HEK293 (cell line): ENCODE measurements around the gene PCK1.

Experiments
- CTCF ChIA-PET: fragments of 350-600 bp; formaldehyde crosslinking; extraction: SDS; loops from one replicate; lab custom pipeline; 2021; ENCODE audit warnings: antibody characterized with exemption; lab: Yijun Ruan, JAX
- POLR2A ChIA-PET: fragments of 300-600 bp; formaldehyde crosslinking; extraction: SDS; loops from one replicate; lab custom pipeline; 2020; ENCODE audit warnings: antibody characterized with exemption, inconsistent platforms; lab: Yijun Ruan, JAX
- H3K27ac ChIP-seq: fragments of 200-500 bp; sonication (Bioruptor generic); 2 replicates; pipeline ENCODE4 v1.5.1; 2014; ENCODE audit warnings: low read depth, low read length, control low read depth, inconsistent platforms; ENCODE audit errors: extremely low read depth
- H3K36me3 ChIP-seq, 2 experiments: fragments of 200-500 bp in 1 of 2; sonication (Bioruptor generic) in 1 of 2; 1 replicate in 1 of 2; 2 replicates in 1 of 2; pipeline ENCODE4 v1.5.1; 2014 to 2017; ENCODE audit warnings: inconsistent platforms in 2 of 2, low read length in 2 of 2; ENCODE audit not compliant: control insufficient read depth in 2 of 2, insufficient read depth in 1 of 2
- H3K4me1 ChIP-seq: fragments of 200-500 bp; sonication (Bioruptor generic); 2 replicates; pipeline ENCODE4 v1.5.1; 2014; ENCODE audit warnings: mild to moderate bottlenecking, low read length, inconsistent platforms; ENCODE audit not compliant: control insufficient read depth, insufficient read depth
- H3K4me3 ChIP-seq: 2 replicates; pipeline ENCODE4 v1.5.1; 2011; ENCODE audit warnings: low read depth, mild to moderate bottlenecking, control low read depth, low read length, moderate library complexity
- H3K9me3 ChIP-seq: fragments of 200-500 bp; sonication (Bioruptor generic); 2 replicates; pipeline ENCODE4 v1.5.1; 2014; ENCODE audit warnings: low read depth, low read length, inconsistent platforms; ENCODE audit not compliant: control insufficient read depth, insufficient read depth
- EGR2 ChIP-seq: fragments of 450-650 bp; formaldehyde crosslinking; IDR thresholded peaks from 2 replicates; pipeline ENCODE4 v1.5.1; 2016; ENCODE audit warnings: low read depth, missing biosample characterization, missing genetic modification characterization
- GLI2 ChIP-seq: fragments of 450-650 bp; formaldehyde crosslinking; IDR thresholded peaks from 2 replicates; pipeline ENCODE4; 2017; ENCODE audit warnings: missing biosample characterization, missing genetic modification characterization, low read depth, borderline replicate concordance
- GLIS1 ChIP-seq: fragments of 450-650 bp; formaldehyde crosslinking; IDR thresholded peaks from 2 replicates; pipeline ENCODE4 v1.5.1; 2016; ENCODE audit warnings: missing biosample characterization, missing genetic modification characterization
- HOXD13 ChIP-seq: sonication (generic); formaldehyde crosslinking; IDR thresholded peaks from 2 replicates; pipeline ENCODE4 v1.8.0; 2022; ENCODE audit warnings: missing genetic modification reagents, borderline replicate concordance
- PATZ1 ChIP-seq: fragments of 450-650 bp; formaldehyde crosslinking; IDR thresholded peaks from 2 replicates; pipeline ENCODE4 v1.5.1; 2016; ENCODE audit warnings: missing biosample characterization, missing genetic modification characterization
- SALL2 ChIP-seq: fragments of 450-650 bp; formaldehyde crosslinking; IDR thresholded peaks from 2 replicates; pipeline ENCODE4 v1.5.0; 2017; ENCODE audit warnings: missing biosample characterization, mild to moderate bottlenecking, missing genetic modification characterization, borderline replicate concordance
- SP2 ChIP-seq: fragments of 450-650 bp; formaldehyde crosslinking; IDR thresholded peaks from 2 replicates; pipeline ENCODE4 v1.5.1; 2016; ENCODE audit warnings: missing biosample characterization, missing genetic modification characterization
- ZBTB26 ChIP-seq: fragments of 450-650 bp; formaldehyde crosslinking; optimal IDR thresholded peaks from 2 replicates; pipeline ENCODE3; 2016; ENCODE audit warnings: missing biosample characterization, mild to moderate bottlenecking, missing genetic modification characterization
- ZFP3 ChIP-seq: fragments of 450-650 bp; formaldehyde crosslinking; IDR thresholded peaks from 2 replicates; pipeline ENCODE4 v1.5.1; 2016; ENCODE audit warnings: low read depth, missing biosample characterization, missing genetic modification characterization
- ZIC2 ChIP-seq: fragments of 450-650 bp; formaldehyde crosslinking; IDR thresholded peaks from 2 replicates; pipeline ENCODE4 v1.5.1; 2016; ENCODE audit warnings: missing biosample characterization, missing genetic modification characterization
- ZNF398 ChIP-seq: fragments of 450-650 bp; formaldehyde crosslinking; IDR thresholded peaks from 2 replicates; pipeline ENCODE4 v1.5.1; 2017; ENCODE audit warnings: missing biosample characterization, missing genetic modification characterization
- ZNF518A ChIP-seq: fragments of 450-650 bp; formaldehyde crosslinking; conservative IDR thresholded peaks from 2 replicates; pipeline ENCODE4 v1.5.1; 2016; ENCODE audit warnings: low read depth, missing biosample characterization, missing genetic modification characterization
- ZNF830 ChIP-seq: fragments of 450-650 bp; IDR thresholded peaks from 2 replicates; pipeline ENCODE4 v1.5.0; 2018; ENCODE audit warnings: missing biosample characterization, missing genetic modification characterization, low read depth, mild to moderate bottlenecking, moderate library complexity
- ZSCAN16 ChIP-seq: fragments of 450-650 bp; formaldehyde crosslinking; IDR thresholded peaks from 2 replicates; pipeline ENCODE4 v1.5.1; 2016; ENCODE audit warnings: missing biosample characterization, missing genetic modification characterization
- ZSCAN23 ChIP-seq: fragments of 450-650 bp; formaldehyde crosslinking; IDR thresholded peaks from 2 replicates; pipeline ENCODE4 v1.5.1; 2016; ENCODE audit warnings: missing biosample characterization, missing genetic modification characterization
- TF ChIP-seq, protein P1 (sequence below): fragments of 450-650 bp; formaldehyde crosslinking; IDR thresholded peaks from 2 replicates; pipeline ENCODE4 v1.5.1; 2016; ENCODE audit warnings: missing biosample characterization, missing genetic modification characterization
- TF ChIP-seq, protein P2 (sequence below): fragments of 450-650 bp; formaldehyde crosslinking; IDR thresholded peaks from 2 replicates; pipeline ENCODE4 v1.5.1; 2017; ENCODE audit warnings: missing biosample characterization, missing genetic modification characterization

Gene PCK1

DNA sequence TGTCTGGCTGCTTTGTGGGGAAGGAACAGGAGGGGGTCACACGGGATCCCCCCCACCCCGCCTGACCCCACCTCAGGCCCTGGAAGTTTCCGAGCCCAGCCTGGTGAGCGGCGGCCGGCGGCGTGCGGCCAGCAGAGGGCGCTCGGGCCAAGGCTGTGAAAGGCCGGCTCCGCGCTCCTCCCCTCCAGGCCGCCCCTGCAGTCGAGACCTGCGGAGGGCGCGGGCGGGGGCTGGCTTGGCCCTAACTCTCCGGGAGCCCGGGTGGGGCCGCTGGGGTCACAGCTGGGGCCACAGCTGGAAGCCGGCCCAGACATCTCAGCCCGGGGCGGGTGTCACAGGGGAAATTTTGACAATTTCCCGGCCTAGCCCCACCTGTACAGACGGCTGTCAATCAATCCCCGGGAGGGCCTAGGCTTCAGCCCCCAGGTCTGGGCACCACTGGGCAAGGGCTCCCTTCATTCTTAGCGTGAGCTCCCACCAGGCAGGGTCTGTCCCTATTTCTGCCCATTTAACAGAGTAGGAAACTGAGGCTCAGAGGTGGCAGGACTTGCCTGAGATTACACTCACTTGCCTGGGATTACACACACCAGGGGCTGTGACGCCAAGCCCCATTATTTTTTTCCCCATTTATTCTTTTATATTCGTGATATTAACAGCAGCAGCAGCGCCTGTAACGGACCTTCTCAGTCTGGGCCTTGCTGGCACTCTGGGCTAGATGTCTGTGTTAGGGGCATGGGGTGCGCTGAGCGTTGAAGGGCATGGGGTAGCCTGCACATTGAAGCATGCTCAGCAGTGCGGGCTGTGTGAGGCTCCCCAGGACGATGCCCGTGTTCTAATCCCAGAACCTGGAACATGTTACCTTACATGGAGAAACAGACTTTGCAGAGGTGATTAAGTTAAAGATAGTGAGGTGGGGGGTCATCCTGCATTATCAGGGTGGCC lies 36.4 kb downstream of the PCK1 start (continued):
- TF ChIP-seq ZNF398 (tag by site-specific recombination) (peak; percentile 38; the same call in 1 of the 2 replicates), GLIS1 (tag by site-specific recombination) (peak; percentile 66), ZFP3 (tag by site-specific recombination) (no peak), SP2 (tag by site-specific recombination) (peak; percentile 7; the same call in 1 of the 2 replicates), ZBTB26 (peak; percentile 41), EGR2 (peak; percentile 59), PATZ1 (peak; percentile 59; the same call in 1 of the 2 replicates), ZNF830 (tag by site-specific recombination) (no peak), GLI2 (tag by site-specific recombination) (no peak), ZSCAN23 (tag by site-specific recombination) (no peak), ZIC2 (peak; percentile 53), SALL2 (tag by site-specific recombination) (no peak)
- TF ChIP-seq, protein P1, sequence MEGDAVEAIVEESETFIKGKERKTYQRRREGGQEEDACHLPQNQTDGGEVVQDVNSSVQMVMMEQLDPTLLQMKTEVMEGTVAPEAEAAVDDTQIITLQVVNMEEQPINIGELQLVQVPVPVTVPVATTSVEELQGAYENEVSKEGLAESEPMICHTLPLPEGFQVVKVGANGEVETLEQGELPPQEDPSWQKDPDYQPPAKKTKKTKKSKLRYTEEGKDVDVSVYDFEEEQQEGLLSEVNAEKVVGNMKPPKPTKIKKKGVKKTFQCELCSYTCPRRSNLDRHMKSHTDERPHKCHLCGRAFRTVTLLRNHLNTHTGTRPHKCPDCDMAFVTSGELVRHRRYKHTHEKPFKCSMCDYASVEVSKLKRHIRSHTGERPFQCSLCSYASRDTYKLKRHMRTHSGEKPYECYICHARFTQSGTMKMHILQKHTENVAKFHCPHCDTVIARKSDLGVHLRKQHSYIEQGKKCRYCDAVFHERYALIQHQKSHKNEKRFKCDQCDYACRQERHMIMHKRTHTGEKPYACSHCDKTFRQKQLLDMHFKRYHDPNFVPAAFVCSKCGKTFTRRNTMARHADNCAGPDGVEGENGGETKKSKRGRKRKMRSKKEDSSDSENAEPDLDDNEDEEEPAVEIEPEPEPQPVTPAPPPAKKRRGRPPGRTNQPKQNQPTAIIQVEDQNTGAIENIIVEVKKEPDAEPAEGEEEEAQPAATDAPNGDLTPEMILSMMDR (tag by site-specific recombination) = peak; percentile 92

- Histone ChIP-seq H3K36me3 (no peaks in the 10 kb centered on the region), H3K4me1 (no peaks in the 10 kb centered on the region), H3K9me3 (no peaks in the 10 kb centered on the region), H3K4me3 (no peak overlapping the region), H3K27ac (no peak overlapping the region)
- ChIA-PET POLR2A (no interaction called here), CTCF (interaction anchor here (0.7 to 7.9 kb wide), 7 partner anchors 10 to 611 kb away, joined by 3 to 124 read pairs (median 4); no protein-coding TSS in a partner anchor)
- no peak for TF ChIP-seq ZNF518A (tag by site-specific recombination)
- no peak for TF ChIP-seq HOXD13
- TF ChIP-seq, protein P2, sequence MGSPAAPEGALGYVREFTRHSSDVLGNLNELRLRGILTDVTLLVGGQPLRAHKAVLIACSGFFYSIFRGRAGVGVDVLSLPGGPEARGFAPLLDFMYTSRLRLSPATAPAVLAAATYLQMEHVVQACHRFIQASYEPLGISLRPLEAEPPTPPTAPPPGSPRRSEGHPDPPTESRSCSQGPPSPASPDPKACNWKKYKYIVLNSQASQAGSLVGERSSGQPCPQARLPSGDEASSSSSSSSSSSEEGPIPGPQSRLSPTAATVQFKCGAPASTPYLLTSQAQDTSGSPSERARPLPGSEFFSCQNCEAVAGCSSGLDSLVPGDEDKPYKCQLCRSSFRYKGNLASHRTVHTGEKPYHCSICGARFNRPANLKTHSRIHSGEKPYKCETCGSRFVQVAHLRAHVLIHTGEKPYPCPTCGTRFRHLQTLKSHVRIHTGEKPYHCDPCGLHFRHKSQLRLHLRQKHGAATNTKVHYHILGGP = no peak
- no peak for TF ChIP-seq ZSCAN16 (tag by site-specific recombination)
Observed at GRCh38 chr20:57598060-57598459, 37.1 kb downstream of the PCK1 start.
